Nephron progenitor cell (in vitro differentiated cells): Measurements from ENCODE around the gene FAM171A2.

ENCODE experiments used
- DNase-seq: peaks from one replicate; pipeline ENCODE4 v3.0.0; 2021
- H3K27ac Mint-ChIP-seq: 2 replicates; pipeline ENCODE4 v1.8.0; 2021; ENCODE audit warnings: mild to moderate bottlenecking, moderate library complexity, mixed read lengths
- H3K27me3 Mint-ChIP-seq: 2 replicates; pipeline ENCODE4 v1.8.0; 2021; ENCODE audit warnings: mild to moderate bottlenecking, low read depth, mixed read lengths; ENCODE audit not compliant: poor library complexity
- H3K36me3 Mint-ChIP-seq: 2 replicates; pipeline ENCODE4 v1.8.0; 2021; ENCODE audit warnings: low read depth, mixed read lengths
- H3K4me1 Mint-ChIP-seq: 2 replicates; pipeline ENCODE4 v1.8.0; 2021; ENCODE audit warnings: mixed read lengths
- H3K4me3 Mint-ChIP-seq: 2 replicates; pipeline ENCODE4 v1.8.0; 2021; ENCODE audit warnings: mild to moderate bottlenecking, moderate library complexity, mixed read lengths
- H3K9me3 Mint-ChIP-seq: 2 replicates; pipeline ENCODE4 v1.8.0; 2021; ENCODE audit warnings: mild to moderate bottlenecking, moderate library complexity, mixed read lengths
- TF ChIP-seq, protein P1 (sequence below): fragments of 200-600 bp; sonication (generic); IDR thresholded peaks from 2 replicates; pipeline ENCODE4 v1.5.0; 2021; ENCODE audit warnings: antibody characterized with exemption

Gene FAM171A2

DNA sequence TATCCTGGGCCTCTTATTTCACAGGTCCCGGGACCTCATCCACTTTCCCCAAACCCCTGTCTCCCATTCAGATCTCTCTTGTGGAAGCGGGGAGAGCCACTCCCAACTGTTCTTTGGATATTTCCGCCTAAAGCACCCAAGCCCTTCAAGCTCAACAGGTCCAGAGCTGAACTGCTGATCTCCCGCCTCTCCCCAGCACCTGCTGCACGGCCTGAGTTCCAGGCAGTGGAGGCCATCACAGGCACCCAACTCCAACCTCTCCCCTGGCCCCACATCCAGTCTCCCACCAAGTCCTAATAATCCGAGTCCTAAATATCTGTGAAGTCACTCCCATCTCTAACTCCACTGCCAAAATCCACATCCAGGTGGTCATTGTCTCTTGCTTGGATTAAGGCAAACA, 19.3 kb upstream of the FAM171A2 start:
- Mint-ChIP-seq H3K9me3 (no peaks in the 10 kb centered on the region), H3K27me3 (peaks cover 61% of the 10 kb centered on the region), H3K4me3 (no peak overlapping the region), H3K36me3 (no peaks in the 10 kb centered on the region), H3K4me1 (peaks cover 15% of the 10 kb centered on the region), H3K27ac (peak overlapping the region; percentile 81)
- TF ChIP-seq, protein P1, sequence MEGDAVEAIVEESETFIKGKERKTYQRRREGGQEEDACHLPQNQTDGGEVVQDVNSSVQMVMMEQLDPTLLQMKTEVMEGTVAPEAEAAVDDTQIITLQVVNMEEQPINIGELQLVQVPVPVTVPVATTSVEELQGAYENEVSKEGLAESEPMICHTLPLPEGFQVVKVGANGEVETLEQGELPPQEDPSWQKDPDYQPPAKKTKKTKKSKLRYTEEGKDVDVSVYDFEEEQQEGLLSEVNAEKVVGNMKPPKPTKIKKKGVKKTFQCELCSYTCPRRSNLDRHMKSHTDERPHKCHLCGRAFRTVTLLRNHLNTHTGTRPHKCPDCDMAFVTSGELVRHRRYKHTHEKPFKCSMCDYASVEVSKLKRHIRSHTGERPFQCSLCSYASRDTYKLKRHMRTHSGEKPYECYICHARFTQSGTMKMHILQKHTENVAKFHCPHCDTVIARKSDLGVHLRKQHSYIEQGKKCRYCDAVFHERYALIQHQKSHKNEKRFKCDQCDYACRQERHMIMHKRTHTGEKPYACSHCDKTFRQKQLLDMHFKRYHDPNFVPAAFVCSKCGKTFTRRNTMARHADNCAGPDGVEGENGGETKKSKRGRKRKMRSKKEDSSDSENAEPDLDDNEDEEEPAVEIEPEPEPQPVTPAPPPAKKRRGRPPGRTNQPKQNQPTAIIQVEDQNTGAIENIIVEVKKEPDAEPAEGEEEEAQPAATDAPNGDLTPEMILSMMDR, result no peak
- DNase-seq, result no peak

DNA sequence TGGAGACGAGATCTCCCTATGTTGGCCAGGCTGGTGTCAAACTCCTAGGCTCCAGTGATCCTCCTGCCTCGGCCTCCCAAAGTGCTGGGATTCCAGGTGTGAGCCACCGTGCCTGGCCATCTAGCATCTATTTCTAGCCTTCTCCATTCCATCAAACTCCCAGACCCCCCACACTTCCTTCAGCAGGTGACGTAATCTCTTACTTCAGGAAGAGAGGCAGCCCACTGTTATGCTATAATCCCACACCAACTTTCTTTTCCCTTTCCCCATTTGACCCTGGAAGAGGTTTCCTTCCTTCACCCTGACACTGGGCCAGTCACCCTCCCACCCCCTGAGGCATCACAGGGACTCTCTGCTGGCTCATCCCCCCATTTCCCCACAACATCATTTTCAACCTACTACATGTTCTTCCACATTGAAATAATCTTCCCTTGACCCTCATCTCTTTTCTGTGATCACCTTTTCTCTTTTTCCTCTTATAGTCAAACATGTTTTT, 18.2 kb upstream of the FAM171A2 start:
- peaks cover 57% of the 10 kb centered on the region for H3K27me3 Mint-ChIP-seq
- TF ChIP-seq, protein P1, result no peak
- H3K4me3 Mint-ChIP-seq, result no peak overlapping the region
- H3K9me3 Mint-ChIP-seq, result no peaks in the 10 kb centered on the region
- no peak for DNase-seq
- H3K36me3 Mint-ChIP-seq, result no peaks in the 10 kb centered on the region
- H3K4me1 Mint-ChIP-seq, result peaks cover 15% of the 10 kb centered on the region
- no peak overlapping the region for H3K27ac Mint-ChIP-seq

DNA sequence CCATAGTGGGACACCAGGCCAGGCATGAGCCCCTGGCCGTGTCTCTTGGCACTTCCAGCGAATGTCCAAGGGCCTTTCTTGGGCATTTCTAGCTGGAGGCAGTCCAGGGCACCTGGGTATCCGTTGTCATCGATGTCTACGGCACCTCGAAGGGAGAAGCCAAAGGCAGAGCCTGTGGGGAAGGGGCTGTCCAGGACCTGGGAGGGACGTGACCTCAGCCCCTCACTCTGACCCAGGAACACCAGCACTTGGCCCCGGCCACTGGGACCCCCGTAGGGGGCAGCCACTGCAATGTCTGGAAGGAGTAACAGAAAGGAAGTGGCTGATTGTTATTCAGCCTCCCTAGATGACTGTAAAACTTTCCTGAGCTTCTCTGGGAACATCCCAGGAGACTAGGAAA, 17.1 kb upstream of the FAM171A2 start:
- no peak for DNase-seq
- Mint-ChIP-seq H3K27me3 (peaks cover 52% of the 10 kb centered on the region), H3K9me3 (no peaks in the 10 kb centered on the region), H3K27ac (no peak overlapping the region), H3K4me1 (peaks cover 14% of the 10 kb centered on the region), H3K36me3 (no peaks in the 10 kb centered on the region), H3K4me3 (no peak overlapping the region)
- TF ChIP-seq, protein P1, result no peak

DNA sequence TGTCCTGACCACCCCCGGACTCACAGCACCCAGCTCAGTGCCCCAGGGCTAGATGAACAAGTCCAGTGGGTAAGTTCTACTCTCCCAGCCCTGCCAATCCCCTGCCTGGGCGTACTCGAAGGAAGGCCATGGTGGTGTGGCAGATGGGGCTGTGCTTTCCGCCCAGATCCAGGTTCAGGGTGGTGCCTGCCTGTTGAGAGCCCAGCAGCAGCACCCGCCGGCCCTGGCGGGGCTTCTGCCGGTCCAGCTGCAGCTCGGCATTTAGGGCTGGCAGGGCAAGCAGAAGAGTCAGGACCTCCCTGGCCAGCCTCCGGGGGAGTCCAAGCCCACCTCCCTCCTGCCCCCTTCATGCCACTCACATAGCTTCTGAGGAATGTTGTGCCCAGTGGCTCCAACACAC, 16.2 kb upstream of the FAM171A2 start:
- H3K27ac Mint-ChIP-seq, result no peak overlapping the region
- no peak overlapping the region for H3K4me3 Mint-ChIP-seq
- peaks cover 18% of the 10 kb centered on the region for H3K4me1 Mint-ChIP-seq
- H3K9me3 Mint-ChIP-seq, result no peaks in the 10 kb centered on the region
- no peak for DNase-seq
- H3K36me3 Mint-ChIP-seq, result no peaks in the 10 kb centered on the region
- TF ChIP-seq, protein P1, result no peak
- peaks cover 47% of the 10 kb centered on the region for H3K27me3 Mint-ChIP-seq

DNA sequence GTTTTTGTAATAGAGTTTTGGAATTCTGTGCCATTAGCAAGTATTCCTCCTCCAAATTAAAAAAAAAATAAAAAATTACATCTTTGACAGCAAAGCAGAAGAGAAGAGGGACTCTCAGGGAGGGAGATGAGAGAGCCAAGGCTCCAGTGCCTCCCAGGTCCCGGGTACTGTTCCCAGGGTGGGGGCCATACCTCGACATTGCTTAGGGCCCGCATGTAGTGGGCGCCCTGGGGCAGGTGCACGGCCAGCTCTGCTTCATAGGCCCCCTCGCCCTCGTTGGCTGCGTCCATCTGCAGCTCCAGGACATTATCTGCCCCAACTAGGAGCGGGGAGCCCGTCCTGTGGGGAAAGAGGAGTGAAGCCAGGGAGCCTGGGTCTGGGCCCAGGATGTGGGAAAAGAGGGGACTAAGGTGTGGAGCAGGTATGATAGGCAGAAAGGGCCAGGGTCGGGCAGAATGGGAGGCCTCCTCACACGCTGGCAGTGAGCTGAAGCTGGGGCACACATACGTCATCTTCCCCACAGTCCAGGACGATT, 14.6 kb upstream of the FAM171A2 start:
- TF ChIP-seq, protein P1, result no peak
- H3K27ac Mint-ChIP-seq, result peak overlapping the region; percentile 33
- DNase-seq, result no peak
- H3K27me3 Mint-ChIP-seq, result peaks cover 33% of the 10 kb centered on the region
- H3K4me1 Mint-ChIP-seq, result peaks cover 19% of the 10 kb centered on the region
- no peaks in the 10 kb centered on the region for H3K9me3 Mint-ChIP-seq
- no peak overlapping the region for H3K4me3 Mint-ChIP-seq
- no peaks in the 10 kb centered on the region for H3K36me3 Mint-ChIP-seq

DNA sequence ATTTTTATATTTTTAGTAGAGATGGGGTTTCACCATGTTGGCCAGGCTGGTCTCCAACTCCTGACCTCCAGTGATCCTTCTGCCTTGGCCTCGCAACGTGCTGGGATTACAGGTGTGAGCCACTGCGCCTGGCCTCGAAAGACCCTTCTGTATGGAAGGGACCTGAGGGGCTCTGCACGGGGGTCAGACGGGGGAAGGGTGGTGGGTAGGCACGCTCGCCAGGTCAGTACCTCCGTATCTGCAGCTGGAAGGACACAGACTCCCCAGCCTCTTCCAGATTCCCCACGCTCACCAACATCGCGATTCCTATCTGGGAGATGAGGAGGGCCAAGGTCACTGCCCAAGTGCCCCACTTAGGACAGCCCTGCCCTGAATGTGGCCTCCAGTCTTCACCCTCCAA, 13.1 kb upstream of the FAM171A2 start:
- H3K4me3 Mint-ChIP-seq, result no peak overlapping the region
- no peak for DNase-seq
- H3K9me3 Mint-ChIP-seq, result no peaks in the 10 kb centered on the region
- TF ChIP-seq, protein P1, result no peak
- H3K27me3 Mint-ChIP-seq, result peaks cover 19% of the 10 kb centered on the region
- no peak overlapping the region for H3K27ac Mint-ChIP-seq
- no peaks in the 10 kb centered on the region for H3K36me3 Mint-ChIP-seq
- H3K4me1 Mint-ChIP-seq, result peaks cover 23% of the 10 kb centered on the region
